ENCODE measurements around the gene WNK4. TPM values are rescaled to one million over a fixed set of nuclear protein-coding genes. Genes with fewer than 3 reads are reported as not detected.

WNK4 gene
- polyA plus RNA-seq, 3 donors = not detected

- Histone ChIP-seq H3K79me2 (ENCODE audit: insufficient read depth, low read length) (no peaks in the 10 kb centered on the region), H3K4me3 (replicated peaks in 1 of 3; ENCODE audit: low read depth in 2 of 3, low read length in 3 of 3) (no peak overlapping the region), H3K9me3 (replicated peaks in 1 of 2; ENCODE audit: control insufficient read depth in 1 of 2, insufficient read depth in 1 of 2, low read length in 2 of 2) (peaks cover 0 to 39% of the 10 kb centered on the region in 2 donors), H3K27ac (ENCODE audit: low read depth in 1 of 2, low read length in 2 of 2) (no peak overlapping the region), H3K4me1 (ENCODE audit: control insufficient read depth in 1 of 2, insufficient read depth in 2 of 2, low read length in 2 of 2) (peaks cover 7 to 20% of the 10 kb centered on the region in 2 donors), H4K20me1 (ENCODE audit: insufficient read depth, low read length) (no peaks in the 10 kb centered on the region), H2AFZ (ENCODE audit: insufficient read depth, low read depth, low read length, poor library complexity, severe bottlenecking) (peak overlapping the region; percentile 23), H3K4me2 (replicated peaks; ENCODE audit: extremely low read depth, low read length, poor library complexity, severe bottlenecking) (no peak overlapping the region), H3K9ac (ENCODE audit: insufficient read depth, low read length, poor library complexity, severe bottlenecking) (no peak overlapping the region), H3K27me3 (ENCODE audit: control insufficient read depth in 2 of 2, insufficient read depth in 2 of 2, low read length in 2 of 2) (peaks cover 60 to 78% of the 10 kb centered on the region in 2 donors), H3K36me3 (replicated peaks in 1 of 2; ENCODE audit: control insufficient read depth in 1 of 2, insufficient read depth in 2 of 2, low read length in 2 of 2) (no peaks in the 10 kb centered on the region)
- H3K36me3 Mint-ChIP-seq = peaks cover 5 to 8% of the 10 kb centered on the region in 2 donors
- intact Hi-C loops (cut with micrococcal nuclease) = no loop called here
- no peak for TF ChIP-seq CTCF (IDR thresholded peaks at IDR 0.05)
- 5% methylated on average over 43 of the region's 52 CpGs for WGBS (ENCODE audit: insufficient coverage)
- peaks cover 25% of the 10 kb centered on the region for H3K4me1 Mint-ChIP-seq
- peak overlapping the region in 1 of 2 donors; percentile 86 for H3K4me3 Mint-ChIP-seq
- H3K9me3 Mint-ChIP-seq = peaks cover 4 to 26% (median 11%) of the 10 kb centered on the region in 7 donors
- H3K27ac Mint-ChIP-seq = peak overlapping the region in 2 of 7 donors; percentile 53 to 63
- no peak for DNase-seq
- H3K27me3 Mint-ChIP-seq (ENCODE audit: low read depth in 3 of 3) = peaks cover 77 to 90% (median 81%) of the 10 kb centered on the region in 3 donors
Observed at GRCh38 chr17:42784811-42785592, 4.6 kb downstream of the WNK4 start.

- Histone ChIP-seq H3K27ac (ENCODE audit: low read depth in 1 of 2, low read length in 2 of 2) (no peak overlapping the region), H3K4me3 (replicated peaks in 1 of 3; ENCODE audit: low read depth in 2 of 3, low read length in 3 of 3) (no peak overlapping the region), H3K79me2 (ENCODE audit: insufficient read depth, low read length) (no peaks in the 10 kb centered on the region), H3K27me3 (ENCODE audit: control insufficient read depth in 2 of 2, insufficient read depth in 2 of 2, low read length in 2 of 2) (peaks cover 44 to 60% of the 10 kb centered on the region in 2 donors), H3K36me3 (replicated peaks in 1 of 2; ENCODE audit: control insufficient read depth in 1 of 2, insufficient read depth in 2 of 2, low read length in 2 of 2) (no peaks in the 10 kb centered on the region), H2AFZ (ENCODE audit: insufficient read depth, low read depth, low read length, poor library complexity, severe bottlenecking) (no peak overlapping the region), H3K4me2 (replicated peaks; ENCODE audit: extremely low read depth, low read length, poor library complexity, severe bottlenecking) (no peak overlapping the region), H3K9me3 (replicated peaks in 1 of 2; ENCODE audit: control insufficient read depth in 1 of 2, insufficient read depth in 1 of 2, low read length in 2 of 2) (peaks cover 0 to 38% of the 10 kb centered on the region in 2 donors), H3K9ac (ENCODE audit: insufficient read depth, low read length, poor library complexity, severe bottlenecking) (no peak overlapping the region), H4K20me1 (ENCODE audit: insufficient read depth, low read length) (no peaks in the 10 kb centered on the region), H3K4me1 (ENCODE audit: control insufficient read depth in 1 of 2, insufficient read depth in 2 of 2, low read length in 2 of 2) (peaks cover 7 to 20% of the 10 kb centered on the region in 2 donors)
- intact Hi-C loops (cut with micrococcal nuclease) = no loop called here
- no peak for DNase-seq
- Mint-ChIP-seq H3K9me3 (peaks cover 4 to 26% (median 11%) of the 10 kb centered on the region in 7 donors), H3K27ac (no peak overlapping the region), H3K4me1 (peaks cover 17% of the 10 kb centered on the region), H3K27me3 (ENCODE audit: low read depth in 3 of 3) (peaks cover 66 to 81% (median 69%) of the 10 kb centered on the region in 3 donors), H3K36me3 (peaks cover 3 to 7% of the 10 kb centered on the region in 2 donors), H3K4me3 (peak overlapping the region in 1 of 2 donors; percentile 11)
- WGBS (ENCODE audit: insufficient coverage) = 87% methylated on average over 11 of the region's 11 CpGs
- no peak for TF ChIP-seq CTCF (IDR thresholded peaks at IDR 0.05)
Observed at GRCh38 chr17:42787266-42787665, 6.9 kb downstream of the WNK4 start.

Data from CD14-positive monocyte (primary cell).